Liver (tissue), 3 donors: ENCODE results near the gene NWD2.

ENCODE experiments used
- CTCF ChIP-seq: fragments of 150-350 bp; IDR thresholded peaks from 2 replicates; pipeline ENCODE4 v1.5.1; 2017; ENCODE audit warnings: improper control_type of control experiment, low read depth, low read length; ENCODE audit not compliant: missing input control
- EGR1 ChIP-seq, 2 donors: IDR thresholded peaks; 2 replicates each; pipeline ENCODE4 v1.6.1; 2016 to 2018; ENCODE audit warnings: antibody characterized with exemption in 2 of 2, low read depth in 2 of 2
- GABPA ChIP-seq, 2 donors: IDR thresholded peaks in 1 of 2; conservative IDR thresholded peaks in 1 of 2; 2 replicates each; pipeline ENCODE4 v1.6.1; 2016; ENCODE audit warnings: antibody characterized with exemption in 2 of 2, mild to moderate bottlenecking in 1 of 2, moderate library complexity in 1 of 2
- HNF4A ChIP-seq, 2 donors: conservative IDR thresholded peaks; 2 replicates each; pipeline ENCODE4 v1.6.1; 2016; ENCODE audit warnings: antibody characterized with exemption in 2 of 2, mild to moderate bottlenecking in 2 of 2
- JUND ChIP-seq, 2 donors: IDR thresholded peaks; 2 replicates each; pipeline ENCODE4 v1.6.1; 2016; ENCODE audit warnings: antibody characterized with exemption in 2 of 2
- NR2F2 ChIP-seq: IDR thresholded peaks from 2 replicates; pipeline ENCODE4 v1.6.1; 2016; ENCODE audit warnings: antibody characterized with exemption
- RAD21 ChIP-seq, 2 donors: IDR thresholded peaks; 2 replicates each; pipeline ENCODE4 v1.6.1; 2016; ENCODE audit warnings: antibody characterized with exemption in 2 of 2, mild to moderate bottlenecking in 2 of 2
- REST ChIP-seq: IDR thresholded peaks from 2 replicates; pipeline ENCODE4 v1.6.1; 2016; ENCODE audit warnings: antibody characterized with exemption, mild to moderate bottlenecking
- RXRA ChIP-seq, 2 donors: IDR thresholded peaks; 2 replicates each; pipeline ENCODE4 v1.6.1; 2017 to 2018; ENCODE audit warnings: antibody characterized with exemption in 2 of 2, mild to moderate bottlenecking in 1 of 2
- SP1 ChIP-seq: IDR thresholded peaks from 2 replicates; pipeline ENCODE4 v1.6.1; 2018; ENCODE audit warnings: antibody characterized with exemption, mild to moderate bottlenecking
- TAF1 ChIP-seq: conservative IDR thresholded peaks from 2 replicates; pipeline ENCODE4 v1.6.1; 2016; ENCODE audit warnings: antibody characterized with exemption, mild to moderate bottlenecking
- YY1 ChIP-seq: IDR thresholded peaks from 2 replicates; pipeline ENCODE4 v1.6.1; 2016; ENCODE audit warnings: antibody characterized with exemption, mild to moderate bottlenecking
- TF ChIP-seq, protein P1 (sequence below): IDR thresholded peaks from 2 replicates; pipeline ENCODE4 v1.6.1; 2016; ENCODE audit warnings: antibody characterized with exemption
- TF ChIP-seq, protein P2 (sequence below): IDR thresholded peaks from 2 replicates; pipeline ENCODE4 v1.6.1; 2016; ENCODE audit warnings: antibody characterized with exemption
- donor health status: healthy.
- donor health status: healthy.

DNA sequence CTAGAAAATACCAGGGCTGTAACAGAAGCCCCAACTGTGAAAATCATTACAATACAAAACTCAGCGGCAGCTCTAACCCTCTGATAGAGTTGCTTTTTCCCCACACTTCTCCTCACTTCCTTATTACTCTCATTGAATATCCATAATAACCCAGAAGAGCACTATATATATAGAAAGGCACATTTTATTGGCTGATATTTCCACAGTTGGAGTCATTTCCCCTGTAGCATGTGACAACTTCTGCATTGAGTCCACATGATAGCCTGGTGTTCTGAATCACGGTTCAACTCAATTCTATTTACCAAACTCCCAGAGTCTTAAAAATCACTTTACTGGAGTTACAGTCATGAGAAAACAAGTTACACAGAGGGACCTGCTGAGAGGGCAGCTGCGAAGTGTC is 46.6 kb upstream of the NWD2 start:
- TF ChIP-seq CTCF (no peak), YY1 (no peak), NR2F2 (no peak), TAF1 (no peak), SP1 (no peak), GABPA (IDR thresholded peaks at IDR 0.05 in 1 of 2, conservative IDR thresholded peaks at IDR 0.05 in 1 of 2) (no peak), EGR1 (IDR thresholded peaks at IDR 0.05; ENCODE audit: low read depth in 2 of 2) (no peak), REST (no peak), JUND (IDR thresholded peaks at IDR 0.05) (no peak), HNF4A (conservative IDR thresholded peaks at IDR 0.05) (no peak), RXRA (IDR thresholded peaks at IDR 0.05) (no peak), RAD21 (IDR thresholded peaks at IDR 0.05) (no peak)
- TF ChIP-seq, protein P1, sequence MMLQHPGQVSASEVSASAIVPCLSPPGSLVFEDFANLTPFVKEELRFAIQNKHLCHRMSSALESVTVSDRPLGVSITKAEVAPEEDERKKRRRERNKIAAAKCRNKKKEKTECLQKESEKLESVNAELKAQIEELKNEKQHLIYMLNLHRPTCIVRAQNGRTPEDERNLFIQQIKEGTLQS, result no peak
- TF ChIP-seq, protein P2, sequence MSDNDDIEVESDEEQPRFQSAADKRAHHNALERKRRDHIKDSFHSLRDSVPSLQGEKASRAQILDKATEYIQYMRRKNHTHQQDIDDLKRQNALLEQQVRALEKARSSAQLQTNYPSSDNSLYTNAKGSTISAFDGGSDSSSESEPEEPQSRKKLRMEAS, result no peak
